ENCODE measurements around the gene PSME2. TPM values are rescaled to one million over a fixed set of nuclear protein-coding genes. Genes with fewer than 3 reads are reported as not detected.

Gene PSME2
- total and polyA plus RNA-seq, 10 of the 15 experiments (the other 5 are each of a cell fraction or from before 2014, with no cell fraction given), result 510 to 3,542 (median 913) TPM

DNA sequence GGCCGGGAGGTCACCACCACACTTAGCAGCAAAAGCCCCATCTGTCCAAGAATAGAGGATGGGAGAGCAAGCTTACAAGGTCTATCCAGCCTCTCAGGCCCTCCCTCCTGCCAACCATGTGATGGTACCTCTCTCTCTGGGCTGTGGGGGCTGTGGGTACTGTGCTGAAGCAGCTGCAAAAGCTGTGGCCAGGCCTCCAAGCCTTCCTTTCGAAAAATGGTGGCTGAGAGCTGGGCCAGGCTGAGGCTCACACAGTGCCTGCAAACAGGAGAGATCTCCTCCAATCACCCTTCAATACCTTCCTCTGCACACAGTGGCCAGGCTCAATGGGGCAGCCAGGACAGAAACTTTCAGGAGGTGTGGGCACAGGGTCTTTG is 41.1 kb upstream of the PSME2 start:
- POLR2A ChIA-PET, result interaction anchor here (1.0 to 3.0 kb wide), 4 partner anchors 8 to 55 kb away, joined by 3 to 28 read pairs (median 13); partner anchors contain the start of genes CHMP4A, IRF9, TINF2 and TM9SF1
- Histone ChIP-seq H3K36me3 (ENCODE audit: control insufficient read depth in 2 of 2, insufficient read depth in 2 of 2, low read length in 1 of 2) (peaks cover 15 to 24% of the 10 kb centered on the region in 2 experiments), H3K27me3 (replicated peaks in 1 of 2; ENCODE audit: control insufficient read depth in 2 of 2, insufficient read depth in 2 of 2, low read length in 1 of 2) (no peaks in the 10 kb centered on the region), H3K27ac (ENCODE audit: control insufficient read depth, insufficient read depth) (no peak overlapping the region), H2AFZ (ENCODE audit: control insufficient read depth, low read depth, low read length) (no peak overlapping the region), H3K4me2 (ENCODE audit: control insufficient read depth, insufficient read depth) (peak overlapping the region; percentile 78), H3K4me1 (ENCODE audit: control insufficient read depth, insufficient read depth, low read length) (0 out of 2 replicates have a peak, but pooled peaks cover 4% of the 10 kb centered on the region), H3K9me3 (replicated peaks; ENCODE audit: control insufficient read depth, insufficient read depth, low read length) (no peaks in the 10 kb centered on the region), H4K20me1 (ENCODE audit: control insufficient read depth, insufficient read depth) (no peaks in the 10 kb centered on the region), H3K79me2 (ENCODE audit: control insufficient read depth, insufficient read depth, low read length) (peaks cover 20% of the 10 kb centered on the region), H3K9ac (ENCODE audit: control insufficient read depth, insufficient read depth, low read length) (peak overlapping the region; percentile 69), H3K4me3 (peak overlapping the region; percentile 79)
- TF ChIP-seq ZZZ3 (IDR thresholded peaks at IDR 0.05; ENCODE audit: control insufficient read depth, insufficient read length, low read depth), result no peak
- TF ChIP-seq, protein P1, sequence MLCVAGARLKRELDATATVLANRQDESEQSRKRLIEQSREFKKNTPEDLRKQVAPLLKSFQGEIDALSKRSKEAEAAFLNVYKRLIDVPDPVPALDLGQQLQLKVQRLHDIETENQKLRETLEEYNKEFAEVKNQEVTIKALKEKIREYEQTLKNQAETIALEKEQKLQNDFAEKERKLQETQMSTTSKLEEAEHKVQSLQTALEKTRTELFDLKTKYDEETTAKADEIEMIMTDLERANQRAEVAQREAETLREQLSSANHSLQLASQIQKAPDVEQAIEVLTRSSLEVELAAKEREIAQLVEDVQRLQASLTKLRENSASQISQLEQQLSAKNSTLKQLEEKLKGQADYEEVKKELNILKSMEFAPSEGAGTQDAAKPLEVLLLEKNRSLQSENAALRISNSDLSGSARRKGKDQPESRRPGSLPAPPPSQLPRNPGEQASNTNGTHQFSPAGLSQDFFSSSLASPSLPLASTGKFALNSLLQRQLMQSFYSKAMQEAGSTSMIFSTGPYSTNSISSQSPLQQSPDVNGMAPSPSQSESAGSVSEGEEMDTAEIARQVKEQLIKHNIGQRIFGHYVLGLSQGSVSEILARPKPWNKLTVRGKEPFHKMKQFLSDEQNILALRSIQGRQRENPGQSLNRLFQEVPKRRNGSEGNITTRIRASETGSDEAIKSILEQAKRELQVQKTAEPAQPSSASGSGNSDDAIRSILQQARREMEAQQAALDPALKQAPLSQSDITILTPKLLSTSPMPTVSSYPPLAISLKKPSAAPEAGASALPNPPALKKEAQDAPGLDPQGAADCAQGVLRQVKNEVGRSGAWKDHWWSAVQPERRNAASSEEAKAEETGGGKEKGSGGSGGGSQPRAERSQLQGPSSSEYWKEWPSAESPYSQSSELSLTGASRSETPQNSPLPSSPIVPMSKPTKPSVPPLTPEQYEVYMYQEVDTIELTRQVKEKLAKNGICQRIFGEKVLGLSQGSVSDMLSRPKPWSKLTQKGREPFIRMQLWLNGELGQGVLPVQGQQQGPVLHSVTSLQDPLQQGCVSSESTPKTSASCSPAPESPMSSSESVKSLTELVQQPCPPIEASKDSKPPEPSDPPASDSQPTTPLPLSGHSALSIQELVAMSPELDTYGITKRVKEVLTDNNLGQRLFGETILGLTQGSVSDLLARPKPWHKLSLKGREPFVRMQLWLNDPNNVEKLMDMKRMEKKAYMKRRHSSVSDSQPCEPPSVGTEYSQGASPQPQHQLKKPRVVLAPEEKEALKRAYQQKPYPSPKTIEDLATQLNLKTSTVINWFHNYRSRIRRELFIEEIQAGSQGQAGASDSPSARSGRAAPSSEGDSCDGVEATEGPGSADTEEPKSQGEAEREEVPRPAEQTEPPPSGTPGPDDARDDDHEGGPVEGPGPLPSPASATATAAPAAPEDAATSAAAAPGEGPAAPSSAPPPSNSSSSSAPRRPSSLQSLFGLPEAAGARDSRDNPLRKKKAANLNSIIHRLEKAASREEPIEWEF (IDR thresholded peaks at IDR 0.05; ENCODE audit: insufficient replicate concordance, low read depth, low read length), result no peak
- TF ChIP-seq MTA2 (IDR thresholded peaks at IDR 0.05; ENCODE audit: low read depth), result no peak
- no peak for TF ChIP-seq RELA (IDR thresholded peaks at IDR 0.05; ENCODE audit: borderline replicate concordance, partially characterized antibody)
- no peak for TF ChIP-seq BHLHE40 (IDR thresholded peaks at IDR 0.05; ENCODE audit: borderline replicate concordance in 1 of 2, low read depth in 2 of 2, low read length in 1 of 2)
- TF ChIP-seq ZNF207 (IDR thresholded peaks at IDR 0.05; ENCODE audit: borderline replicate concordance), result no peak
- no peak for TF ChIP-seq TCF3 (IDR thresholded peaks at IDR 0.05; ENCODE audit: borderline replicate concordance, insufficient read depth, low read depth, low read length)
- no peak for TF ChIP-seq ZNF217 (IDR thresholded peaks at IDR 0.05)
- no peak for TF ChIP-seq IRF4 (IDR thresholded peaks at IDR 0.05; ENCODE audit: low read depth, low read length)
- no TSS peak for BruUV-seq (replicated peaks)
- in situ Hi-C loops (cut with MboI), result no loop called here
- SMC1A ChIA-PET (ENCODE audit: uncharacterized antibody, unreplicated experiment), result interaction anchor here (1.6 kb wide), 1 partner anchor 84 kb away, joined by 3 read pairs; the partner anchor contains the start of gene RABGGTA
- no peak for FAIRE-seq
- RAD21 ChIA-PET (ENCODE audit: unreplicated experiment), result interaction anchor here (1.1 to 2.8 kb wide), 3 partner anchors 27 to 110 kb away, joined by 3 to 13 read pairs (median 9); partner anchors contain the start of gene IRF9
- WGBS (ENCODE audit: insufficient coverage, insufficient replicate concordance, low lambda C conversion rate, missing lambda C conversion rate), result 55% methylated on average over 2 of the region's 2 CpGs
- no peak for ATAC-seq
- no peak for DNase-seq (ENCODE audit: low read depth, low spot score)
- intact Hi-C loops (cut with micrococcal nuclease; ENCODE audit: unreplicated experiment), result no loop called here
- CTCF ChIA-PET, result interaction anchor here (0.8 to 2.0 kb wide), 4 partner anchors 26 to 121 kb away, joined by 3 to 9 read pairs (median 3); partner anchors contain the start of genes CHMP4A, CIDEB and IRF9
